Osteocyte (in vitro differentiated cells): ENCODE measurements around the gene SEMA3C. TPM values are rescaled to one million over a fixed set of nuclear protein-coding genes. Genes with fewer than 3 reads are reported as not detected.

ENCODE experiments used
- DNase-seq: peaks from one replicate; pipeline ENCODE4 v3.0.0; 2021; ENCODE audit warnings: mixed read lengths; ENCODE audit not compliant: unreplicated experiment; ENCODE audit errors: extremely low spot score
- H3K27ac Mint-ChIP-seq: one replicate; pipeline ENCODE4 v1.8.0; 2021; ENCODE audit warnings: mild to moderate bottlenecking, mixed read lengths; ENCODE audit not compliant: unreplicated experiment
- H3K27me3 Mint-ChIP-seq: one replicate; pipeline ENCODE4 v1.8.0; 2021; ENCODE audit warnings: mixed read lengths; ENCODE audit not compliant: unreplicated experiment
- H3K36me3 Mint-ChIP-seq: one replicate; pipeline ENCODE4 v1.8.0; 2021; ENCODE audit warnings: mixed read lengths; ENCODE audit not compliant: unreplicated experiment
- H3K4me1 Mint-ChIP-seq: one replicate; pipeline ENCODE4 v1.8.0; 2021; ENCODE audit warnings: mixed read lengths; ENCODE audit not compliant: unreplicated experiment
- H3K4me3 Mint-ChIP-seq: one replicate; pipeline ENCODE4 v1.8.0; 2021; ENCODE audit warnings: mild to moderate bottlenecking, moderate library complexity, mixed read lengths; ENCODE audit not compliant: unreplicated experiment
- H3K9me3 Mint-ChIP-seq: one replicate; pipeline ENCODE4 v1.8.0; 2021; ENCODE audit warnings: mixed read lengths; ENCODE audit not compliant: unreplicated experiment
- CTCF ChIP-seq: fragments of 200-600 bp; sonication (generic); IDR thresholded peaks from 2 replicates; pipeline ENCODE4 v1.5.0; 2021; ENCODE audit warnings: antibody characterized with exemption, mild to moderate bottlenecking, moderate library complexity
- total RNA-seq: library from RNA; stranded (reverse); gene quantifications from 2 replicates; pipeline ENCODE4 v1.2.1, GENCODE V29; 2021

The SEMA3C gene
- total RNA-seq, 1 donor from 2014 or later, result 74.1 TPM

- DNase-seq, result no peak
- H3K4me3 Mint-ChIP-seq, result no peak overlapping the region
- H3K27ac Mint-ChIP-seq, result no peak overlapping the region
- peaks cover 8% of the 10 kb centered on the region for H3K4me1 Mint-ChIP-seq
- H3K9me3 Mint-ChIP-seq, result no peaks in the 10 kb centered on the region
- H3K27me3 Mint-ChIP-seq, result no peaks in the 10 kb centered on the region
- H3K36me3 Mint-ChIP-seq, result no peaks in the 10 kb centered on the region
- TF ChIP-seq CTCF, result no peak
Observed at GRCh38 chr7:80960244-80960795, 41.5 kb upstream of the SEMA3C start.

- Mint-ChIP-seq H3K27ac (no peak overlapping the region), H3K4me3 (no peak overlapping the region), H3K27me3 (no peaks in the 10 kb centered on the region), H3K36me3 (no peaks in the 10 kb centered on the region), H3K4me1 (peaks cover 8% of the 10 kb centered on the region), H3K9me3 (no peaks in the 10 kb centered on the region)
- TF ChIP-seq CTCF, result no peak
- no peak for DNase-seq
Observed at GRCh38 chr7:80957226-80957777, 38.5 kb upstream of the SEMA3C start.

GRCh38 chr7:80954191-80954590, 35.3 kb upstream of the SEMA3C start:
- no peak for TF ChIP-seq CTCF
- no peaks in the 10 kb centered on the region for H3K36me3 Mint-ChIP-seq
- no peak overlapping the region for H3K4me3 Mint-ChIP-seq
- peaks cover 6% of the 10 kb centered on the region for H3K4me1 Mint-ChIP-seq
- no peaks in the 10 kb centered on the region for H3K27me3 Mint-ChIP-seq
- H3K27ac Mint-ChIP-seq, result no peak overlapping the region
- no peaks in the 10 kb centered on the region for H3K9me3 Mint-ChIP-seq
- DNase-seq, result no peak

GRCh38 chr7:80950550-80950967, 31.7 kb upstream of the SEMA3C start:
- H3K9me3 Mint-ChIP-seq, result no peaks in the 10 kb centered on the region
- DNase-seq, result no peak
- TF ChIP-seq CTCF, result no peak
- H3K4me1 Mint-ChIP-seq, result no peaks in the 10 kb centered on the region
- H3K36me3 Mint-ChIP-seq, result no peaks in the 10 kb centered on the region
- H3K27ac Mint-ChIP-seq, result no peak overlapping the region
- no peak overlapping the region for H3K4me3 Mint-ChIP-seq
- H3K27me3 Mint-ChIP-seq, result no peaks in the 10 kb centered on the region

- no peak for TF ChIP-seq CTCF
- no peaks in the 10 kb centered on the region for H3K27me3 Mint-ChIP-seq
- no peaks in the 10 kb centered on the region for H3K9me3 Mint-ChIP-seq
- no peaks in the 10 kb centered on the region for H3K4me1 Mint-ChIP-seq
- H3K4me3 Mint-ChIP-seq, result no peak overlapping the region
- H3K27ac Mint-ChIP-seq, result no peak overlapping the region
- H3K36me3 Mint-ChIP-seq, result no peaks in the 10 kb centered on the region
- no peak for DNase-seq
Observed at GRCh38 chr7:80949449-80949848, 30.6 kb upstream of the SEMA3C start.
